NCI-H2029 treated with DMSO at 0.1 percent for 48 hours (cell line): ENCODE results near the gene CYGB.
"Not testable (repeated sequence)": the region's sequence is repeated elsewhere in the genome, so short reads cannot be mapped to it uniquely, and the experiment has no call there.

Experiments used
- DNase-seq: peaks from one replicate; lab custom pipeline; 2025; lab: John Stamatoyannopoulos, UW

Gene CYGB

GRCh38 chr17:76567634-76568432 is 30.3 kb upstream of the CYGB start:
- DNase-seq: no peak

DNA sequence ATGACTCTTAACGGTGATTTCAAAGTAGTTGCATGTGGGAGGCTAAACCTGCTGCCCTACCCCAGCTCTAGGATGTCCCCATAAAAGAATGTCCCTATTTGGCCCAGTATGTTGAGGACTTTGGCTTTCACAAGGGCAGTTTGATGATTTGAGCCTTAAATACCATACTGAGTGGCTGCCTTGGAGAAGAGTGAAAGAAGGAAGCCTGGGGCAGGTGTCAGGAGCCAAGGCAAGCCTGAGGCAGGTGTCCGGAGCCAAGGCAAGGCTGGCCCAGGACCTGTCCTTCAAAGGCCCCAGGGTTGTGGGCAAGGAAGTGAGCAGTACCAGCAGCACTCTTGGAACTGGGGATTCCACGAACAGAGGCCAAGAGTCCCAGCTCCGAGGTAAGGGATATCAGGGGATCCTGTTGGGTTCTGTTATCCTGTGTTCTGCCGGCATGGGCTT is 29.5 kb upstream of the CYGB start:
- DNase-seq: no peak

DNA sequence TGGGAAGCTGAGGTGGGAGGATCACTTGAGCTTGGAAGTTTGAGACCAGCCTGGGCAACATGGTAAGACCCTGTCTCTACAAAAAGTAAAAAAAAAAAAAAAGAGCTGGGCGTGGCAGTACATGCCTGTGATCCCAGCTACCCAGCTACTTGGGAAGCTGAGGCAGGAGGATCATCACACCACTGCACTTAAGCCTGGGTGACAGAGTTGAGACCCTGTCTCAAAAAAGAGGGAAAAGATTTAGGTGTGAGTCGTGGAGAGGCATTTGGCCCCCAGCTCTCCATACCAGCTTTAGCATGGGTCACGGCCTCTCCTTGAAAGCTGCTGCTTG is 29.1 kb upstream of the CYGB start:
- no peak for DNase-seq

DNA sequence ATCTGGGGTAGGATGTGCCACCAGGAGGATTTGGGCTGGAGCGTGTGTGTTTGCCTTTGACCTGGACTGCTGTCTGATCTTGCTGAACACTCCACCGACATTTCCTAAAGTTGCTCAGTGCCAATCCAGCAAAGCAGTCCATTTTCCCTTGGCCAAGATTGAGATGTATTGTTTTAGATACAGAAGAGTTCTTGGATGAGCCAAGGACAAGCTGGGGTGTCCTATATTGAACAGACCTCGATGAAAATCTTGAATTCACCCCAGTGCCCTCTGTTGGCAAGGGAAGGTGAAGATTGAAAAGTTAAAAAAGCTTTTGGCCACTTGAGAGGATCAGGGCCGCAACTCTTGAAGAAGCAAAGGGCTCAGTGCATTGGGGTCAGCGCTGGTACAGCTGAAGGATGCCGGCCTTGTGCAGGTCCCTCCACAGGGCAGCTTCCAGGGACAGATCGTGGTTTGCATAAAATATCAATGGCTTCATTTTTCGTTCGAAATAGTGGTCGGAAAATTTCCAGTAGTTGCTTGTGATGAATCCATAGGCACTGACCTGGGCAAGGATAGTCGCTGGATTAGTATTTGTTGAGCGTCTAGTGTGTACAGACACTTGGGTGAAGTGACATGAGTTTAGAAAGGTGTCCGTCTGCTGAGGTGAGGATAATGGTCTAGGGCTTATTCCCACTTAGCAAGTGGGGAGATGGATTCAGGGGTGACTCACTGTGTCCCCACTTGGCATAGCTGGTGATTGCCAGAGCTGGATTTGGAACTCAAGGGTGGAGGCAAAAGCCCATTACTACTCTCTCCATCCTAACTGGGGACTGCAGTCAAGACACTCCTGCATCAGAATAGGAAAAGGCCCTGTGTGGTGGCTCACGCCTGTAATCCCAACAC is 28.5 kb upstream of the CYGB start:
- no peak for DNase-seq

DNA sequence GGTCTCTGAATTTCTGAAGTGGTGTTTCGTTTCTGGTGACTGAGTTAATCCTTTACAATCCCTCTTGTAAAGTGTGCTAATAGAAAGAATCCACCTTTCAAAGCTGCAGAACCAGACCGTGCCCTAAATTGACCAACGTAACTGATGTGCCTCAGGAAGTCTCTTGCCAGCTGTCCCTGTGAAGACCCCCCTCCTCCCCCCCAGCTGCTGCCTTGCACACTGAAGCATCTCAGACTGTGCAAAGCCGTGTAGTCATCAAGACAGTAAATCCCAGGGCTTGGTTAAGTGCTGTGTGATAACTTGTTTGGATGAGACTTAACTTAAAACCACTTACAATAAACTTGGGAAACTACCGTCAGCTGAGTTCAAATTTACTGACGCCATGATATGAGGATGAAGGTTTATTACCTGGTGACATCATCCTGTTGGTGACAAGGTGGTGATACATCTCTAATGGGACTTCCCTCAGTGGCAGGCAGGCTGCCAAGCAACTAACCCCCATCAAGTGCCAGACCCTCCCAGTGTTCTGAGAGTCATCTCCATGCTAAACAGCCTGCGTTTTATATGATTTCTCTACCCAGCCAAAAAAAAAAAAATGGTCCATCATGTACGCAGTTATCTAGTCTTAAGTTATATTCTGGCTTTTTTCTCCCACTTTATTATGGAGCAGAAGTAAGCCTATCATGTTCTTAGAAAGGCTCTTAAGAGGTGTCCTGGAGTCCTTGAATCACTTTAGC is 27.6 kb upstream of the CYGB start:
- DNase-seq: not testable (repeated sequence)

- DNase-seq: not testable (repeated sequence)
These were observed 25.9 kb upstream of the CYGB start for GRCh38 chr17:76563359-76563758.

DNA sequence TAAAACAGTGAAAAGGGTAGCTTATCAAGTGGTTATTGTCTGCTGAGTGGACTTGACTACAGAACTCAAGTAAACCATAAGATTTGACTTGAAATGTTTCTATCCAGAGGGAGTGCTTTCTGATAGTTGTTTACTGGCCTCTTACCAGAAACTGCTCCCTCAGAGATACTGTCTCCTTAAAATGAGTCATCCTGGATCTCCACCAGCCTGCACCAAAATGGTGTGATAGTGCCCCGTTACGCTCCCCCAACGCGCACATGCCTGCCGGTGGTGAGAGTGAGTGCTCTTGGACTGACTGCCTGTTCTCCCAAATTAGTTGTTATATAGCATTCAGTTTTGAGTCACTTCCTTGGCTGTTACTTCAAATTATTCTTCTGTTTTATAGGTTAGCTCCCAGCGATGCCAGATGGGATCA is 25.2 kb upstream of the CYGB start:
- no peak for DNase-seq

DNA sequence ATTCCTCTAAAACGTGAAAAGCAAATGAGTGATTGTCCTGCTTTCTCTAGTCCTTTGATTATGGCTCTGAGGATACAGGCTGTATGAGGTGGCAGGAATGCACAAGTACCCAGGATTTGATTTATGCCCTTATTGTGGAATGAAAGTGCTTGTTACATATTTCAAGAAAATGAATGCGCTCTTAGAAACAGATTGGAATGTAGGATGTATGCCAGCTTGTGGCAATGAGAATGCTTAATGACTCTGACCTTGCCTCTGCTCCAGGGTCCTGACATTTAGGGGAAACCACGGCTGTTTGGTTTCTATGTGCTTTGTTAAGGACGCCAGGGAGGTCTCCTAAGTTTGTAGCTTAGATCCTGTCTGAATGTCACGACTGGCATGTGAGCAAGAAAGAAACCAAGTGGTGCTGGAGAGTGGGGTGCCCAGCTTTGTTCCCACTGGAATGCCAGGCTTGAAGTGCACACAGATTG is 24.3 kb upstream of the CYGB start:
- no peak for DNase-seq

GRCh38 chr17:76561332-76561731 is 23.8 kb upstream of the CYGB start:
- DNase-seq: no peak

DNA sequence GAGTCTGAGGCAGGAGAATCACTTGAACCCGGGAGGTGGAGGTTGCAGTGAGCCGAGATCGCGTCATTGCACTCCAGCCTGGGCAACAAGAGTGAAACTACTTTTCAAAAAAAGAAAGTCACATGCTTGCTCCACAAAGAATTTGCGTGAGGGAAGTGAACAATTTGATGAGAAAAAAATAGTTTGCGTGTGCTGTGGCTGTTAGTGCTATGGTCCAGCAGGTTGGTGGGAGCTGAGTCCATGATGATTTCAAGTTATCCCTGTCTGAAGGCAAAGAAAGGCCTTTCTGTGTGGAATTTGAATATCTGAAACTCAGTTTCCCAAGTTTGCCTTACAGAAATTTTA is 23.3 kb upstream of the CYGB start:
- DNase-seq: no peak

DNA sequence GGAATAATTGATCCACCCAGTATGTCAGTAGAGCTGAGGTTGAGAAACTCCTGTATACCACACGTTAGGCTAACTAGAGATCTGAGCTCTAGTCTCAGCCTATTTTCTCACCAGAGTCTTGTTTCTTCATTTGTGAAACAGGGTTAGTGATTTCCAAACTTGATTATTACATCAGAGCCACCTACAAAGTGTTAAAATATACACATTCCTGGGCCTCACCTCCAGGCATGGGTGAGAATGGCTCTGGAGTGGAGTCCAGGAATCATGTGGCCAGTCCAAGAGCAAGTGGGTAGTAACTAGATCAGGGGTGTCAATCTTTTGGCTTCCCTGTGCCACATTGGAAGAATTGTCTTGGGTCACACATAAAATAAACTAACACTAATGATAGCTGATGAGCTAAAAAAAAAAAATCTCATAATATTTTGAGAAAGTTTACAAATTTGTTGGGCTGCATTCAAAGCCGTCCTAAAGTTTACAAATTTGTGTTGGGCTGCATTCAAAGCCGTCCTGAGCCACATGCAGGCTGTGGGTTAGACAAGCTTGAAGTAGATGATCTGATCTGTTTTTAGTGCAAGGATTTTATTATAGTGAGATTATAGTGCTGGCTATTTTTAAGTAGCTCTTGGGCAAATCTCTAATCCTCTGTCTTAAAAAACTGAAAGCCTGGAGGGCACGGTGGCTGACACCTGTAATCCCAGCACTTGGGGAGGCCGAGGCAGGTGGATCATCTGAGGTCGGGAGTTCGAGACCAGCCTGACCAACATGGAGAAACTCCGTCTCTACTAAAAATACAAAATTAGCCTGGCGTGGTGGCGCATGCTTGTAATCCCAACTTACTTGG is 22.7 kb upstream of the CYGB start:
- no peak for DNase-seq

- not testable (repeated sequence) for DNase-seq
These were observed 22.0 kb upstream of the CYGB start for GRCh38 chr17:76559460-76559859.

DNA sequence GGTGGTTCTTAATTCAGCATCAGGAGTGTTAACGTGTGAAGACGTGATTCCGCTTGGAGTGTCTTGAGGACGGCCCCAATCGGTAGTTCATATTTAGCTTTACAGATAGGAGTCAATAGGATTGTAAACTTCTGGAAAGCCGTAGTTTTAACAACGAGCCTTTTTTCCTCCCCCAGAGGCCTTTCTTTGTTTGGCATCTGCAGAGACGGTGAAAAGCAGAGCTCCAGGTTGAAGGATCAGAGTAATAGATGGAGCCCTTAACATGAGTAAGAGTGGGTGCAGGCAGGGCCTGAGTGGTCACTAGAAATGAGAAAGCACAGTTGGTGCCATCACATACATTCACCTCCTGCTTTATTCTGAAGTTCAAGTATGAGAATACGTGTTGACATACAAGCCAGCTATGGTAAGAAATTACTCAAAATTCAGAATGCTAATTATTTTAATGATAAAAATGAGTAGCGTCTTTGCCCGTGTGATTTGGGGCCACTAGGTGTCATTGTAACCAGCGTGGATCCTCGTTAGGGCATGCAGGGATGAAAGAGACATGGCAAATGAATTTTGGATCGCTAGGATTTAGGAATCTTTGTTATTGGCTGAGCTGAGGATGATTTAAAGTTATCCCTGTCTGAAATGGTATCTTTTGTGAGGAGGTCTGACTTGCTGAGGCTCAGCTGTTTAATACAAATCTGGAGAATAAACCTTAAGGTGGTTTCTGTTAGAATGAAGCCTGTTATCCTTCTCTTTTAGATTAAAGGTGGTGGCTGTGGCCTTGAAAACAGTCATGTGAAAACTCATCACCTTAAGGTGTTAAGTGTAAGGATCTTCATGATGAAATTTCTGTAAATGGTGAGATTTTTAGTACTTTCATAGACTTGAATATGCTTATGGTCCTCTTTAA is 20.9 kb upstream of the CYGB start:
- DNase-seq: peak; percentile 8

DNA sequence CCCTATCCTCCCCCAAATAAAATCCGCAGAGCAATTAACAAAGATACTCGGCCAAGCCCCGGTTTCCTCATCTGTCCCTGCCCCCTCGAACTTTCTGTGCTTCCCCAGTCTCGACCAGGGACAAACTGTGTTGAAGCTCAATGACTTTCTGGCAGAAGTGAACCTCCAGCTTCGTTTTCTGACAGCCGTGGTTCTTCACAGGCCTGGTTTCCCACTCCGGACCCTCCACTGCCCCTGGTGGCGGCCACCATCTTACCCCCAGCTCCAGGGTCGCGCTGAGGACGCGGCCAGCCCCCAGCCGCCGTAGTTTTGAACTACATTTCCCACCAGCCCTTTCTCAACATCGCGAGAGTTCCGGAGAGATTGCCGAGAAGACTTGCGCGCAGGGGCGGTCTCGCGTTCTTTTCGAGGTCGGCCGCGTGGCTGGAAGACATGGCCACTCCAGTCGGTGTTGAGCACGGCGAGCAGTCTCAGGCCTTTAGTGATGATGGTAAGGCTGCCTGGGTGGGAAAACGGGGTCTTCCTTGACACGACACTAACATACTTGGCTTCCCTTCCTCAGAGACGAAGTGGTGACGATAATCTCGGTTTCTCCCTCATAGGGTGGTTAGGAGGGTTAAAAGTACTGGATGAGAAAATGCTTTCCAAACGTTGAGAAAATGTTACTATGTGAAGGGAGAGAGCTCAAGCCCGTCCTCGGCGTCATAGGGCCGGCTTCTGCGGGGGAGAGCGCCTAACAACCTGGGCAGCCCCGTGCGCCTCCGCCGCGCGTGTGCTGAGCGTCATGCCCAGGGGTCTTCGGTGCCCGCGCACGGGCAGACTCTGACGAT is 20.1 kb upstream of the CYGB start:
- peak; percentile 80 for DNase-seq

DNA sequence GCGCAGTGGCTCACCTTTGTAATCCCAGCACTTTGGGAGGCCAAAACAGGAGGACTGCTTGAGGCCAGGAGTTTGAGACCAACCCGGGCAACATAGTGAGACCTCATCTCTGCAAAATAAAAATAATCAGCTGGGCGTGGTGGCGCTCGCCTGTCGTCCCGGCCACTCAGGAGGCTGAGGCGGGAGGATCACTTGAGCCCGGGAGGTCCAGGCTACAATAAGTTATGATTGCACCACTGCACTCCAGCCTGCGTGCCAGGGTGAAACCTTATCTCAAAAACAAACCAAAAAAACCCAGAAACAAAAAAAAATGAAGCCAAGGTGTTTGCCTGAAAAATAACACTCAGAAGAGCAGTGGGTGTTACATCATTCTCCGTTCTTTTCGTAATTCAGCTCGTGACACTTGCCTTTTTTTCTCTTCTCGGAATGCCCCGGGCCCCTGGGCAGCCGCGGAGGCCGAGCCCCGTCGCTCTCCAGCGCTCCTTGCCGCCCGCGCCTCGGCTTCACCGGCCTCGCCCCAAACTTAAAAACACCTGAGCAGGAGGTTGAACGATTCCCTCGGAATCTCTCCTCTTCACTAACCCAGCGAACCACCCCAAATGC is 19.4 kb upstream of the CYGB start:
- DNase-seq: no peak

GRCh38 chr17:76554131-76554530 is 16.6 kb upstream of the CYGB start:
- DNase-seq: peak; percentile 15

DNA sequence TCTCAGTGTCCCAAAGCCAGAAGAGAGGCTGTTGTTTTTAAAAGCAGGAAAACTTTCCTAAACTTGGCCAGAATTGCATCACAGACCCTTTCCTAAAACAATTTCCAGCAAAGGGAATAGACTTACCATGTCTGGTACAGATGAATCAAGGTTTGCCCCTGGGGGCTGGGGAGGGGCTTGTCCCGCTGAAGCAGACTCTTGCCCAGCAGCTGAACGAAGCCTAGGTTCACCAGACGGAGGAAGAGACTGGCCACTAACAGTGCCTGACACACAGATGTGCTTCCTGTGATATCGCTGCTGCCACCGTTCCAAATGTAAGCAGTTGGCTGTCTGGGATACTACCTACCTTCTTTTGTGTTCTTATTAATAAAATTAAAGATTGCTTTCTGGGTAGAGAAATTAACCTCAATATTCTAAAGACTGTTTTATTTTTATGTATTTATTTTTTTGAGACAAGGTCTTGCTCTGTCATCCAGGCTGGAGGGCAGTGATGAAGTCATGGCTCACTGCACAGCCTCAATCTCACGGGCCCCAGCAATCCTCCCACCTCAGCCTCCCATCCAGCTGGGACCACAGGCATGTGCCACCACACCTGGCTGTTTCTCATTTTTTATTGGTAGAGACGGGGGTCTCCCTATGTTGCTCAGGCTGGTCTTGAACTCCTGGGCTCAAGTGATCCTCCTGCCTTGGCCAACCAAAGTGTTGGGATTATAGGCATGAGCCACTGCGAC is 15.8 kb upstream of the CYGB start:
- DNase-seq: no peak

GRCh38 chr17:76551685-76552084 is 14.2 kb upstream of the CYGB start:
- peak; percentile 63 for DNase-seq
